Mesendoderm (in vitro differentiated cells): Measurements from ENCODE around the gene TUT4.
A peak's percentile ranks its signal among the peaks of the same experiment; 100 is the strongest.

Experiments used
- DNase-seq: peaks from one replicate; pipeline ENCODE4 v3.0.0; 2013
- H2AK5ac ChIP-seq: 2 replicates; pipeline ENCODE4 v1.6.1; 2013; ENCODE audit warnings: low read length, inconsistent platforms
- H2BK120ac ChIP-seq: 2 replicates; pipeline ENCODE4 v1.6.1; 2013; ENCODE audit warnings: low read depth, mild to moderate bottlenecking, low read length, moderate library complexity, mixed read lengths
- H2BK15ac ChIP-seq: replicated peaks from 2 replicates; pipeline ENCODE4 v1.6.1; 2013; ENCODE audit warnings: low read depth, mild to moderate bottlenecking, moderate library complexity
- H2BK5ac ChIP-seq: 2 replicates; pipeline ENCODE4 v1.6.1; 2013; ENCODE audit warnings: low read length, inconsistent platforms
- H3K18ac ChIP-seq: 2 replicates; pipeline ENCODE4 v1.6.1; 2013; ENCODE audit warnings: mild to moderate bottlenecking, low read length, mixed read lengths
- H3K23ac ChIP-seq: one replicate; pipeline ENCODE4 v1.6.1; 2013; ENCODE audit warnings: low read length
- H3K27ac ChIP-seq: 2 replicates; pipeline ENCODE4 v1.5.1; 2013; ENCODE audit warnings: low read depth, mild to moderate bottlenecking, inconsistent platforms, low read length, moderate library complexity
- H3K27me3 ChIP-seq: 2 replicates; pipeline ENCODE4 v1.6.1; 2013; ENCODE audit warnings: low read length, control low read depth, mild to moderate bottlenecking, inconsistent platforms; ENCODE audit not compliant: insufficient read depth, poor library complexity
- H3K36me3 ChIP-seq: 2 replicates; pipeline ENCODE4 v1.6.1; 2013; ENCODE audit warnings: low read length, inconsistent platforms; ENCODE audit not compliant: control insufficient read depth, insufficient read depth
- H3K4ac ChIP-seq: one replicate; pipeline ENCODE4 v1.6.1; 2013; ENCODE audit warnings: low read depth, mild to moderate bottlenecking, low read length, moderate library complexity
- H3K4me1 ChIP-seq: 2 replicates; pipeline ENCODE4 v1.6.1; 2013; ENCODE audit warnings: low read depth, low read length, inconsistent platforms; ENCODE audit not compliant: control insufficient read depth
- H3K4me2 ChIP-seq: 2 replicates; pipeline ENCODE4 v1.6.1; 2013; ENCODE audit warnings: low read length
- H3K4me3 ChIP-seq: 2 replicates; pipeline ENCODE4 v1.5.1; 2013; ENCODE audit warnings: mild to moderate bottlenecking, low read length
- H3K56ac ChIP-seq: one replicate; pipeline ENCODE4 v1.6.1; 2013; ENCODE audit warnings: low read length
- H3K79me1 ChIP-seq: 2 replicates; pipeline ENCODE4 v1.6.1; 2013; ENCODE audit warnings: low read length, inconsistent platforms
- H3K79me2 ChIP-seq: 2 replicates; pipeline ENCODE4 v1.6.1; 2013; ENCODE audit warnings: mild to moderate bottlenecking, low read length; ENCODE audit not compliant: control insufficient read depth, insufficient read depth
- H3K9ac ChIP-seq: 2 replicates; pipeline ENCODE4 v1.6.1; 2013; ENCODE audit warnings: low read length, inconsistent platforms
- H4K5ac ChIP-seq: one replicate; pipeline ENCODE4 v1.6.1; 2013; ENCODE audit warnings: low read length
- H4K8ac ChIP-seq: one replicate; pipeline ENCODE4 v1.6.1; 2013; ENCODE audit warnings: low read depth, mild to moderate bottlenecking, control low read depth, low read length, moderate library complexity
- WGBS: extraction: QIAGEN DNeasy Blood & Tissue Kit; methylation state at CpG from one replicate; pipeline ENCODE4 v1.1.7; 2013; ENCODE audit warnings: low lambda C conversion rate, missing lambda C conversion rate; ENCODE audit not compliant: insufficient coverage; ENCODE audit errors: extremely low coverage; 5-methylcytosine and 5-hydroxymethylcytosine counted together

TUT4 gene

GRCh38 chr1:52549267-52549666 is 3.6 kb downstream of the TUT4 start:
- Histone ChIP-seq H3K4me2 (no peak overlapping the region), H3K79me1 (peaks cover 5% of the 10 kb centered on the region), H2BK5ac (no peak overlapping the region), H3K79me2 (peaks cover 46% of the 10 kb centered on the region), H3K27me3 (no peaks in the 10 kb centered on the region), H3K4me1 (peaks cover 5% of the 10 kb centered on the region), H3K36me3 (no peaks in the 10 kb centered on the region), H4K5ac (no peak overlapping the region), H3K27ac (no peak overlapping the region), H3K18ac (no peak overlapping the region), H3K9ac (no peak overlapping the region), H4K8ac (no peak overlapping the region), H3K4ac (no peak overlapping the region), H3K56ac (no peak overlapping the region), H2BK120ac (no peak overlapping the region), H3K4me3 (no peak overlapping the region), H2AK5ac (no peak overlapping the region), H3K23ac (no peak overlapping the region), H2BK15ac (no peak overlapping the region)
- peak; percentile 34 for DNase-seq

DNA sequence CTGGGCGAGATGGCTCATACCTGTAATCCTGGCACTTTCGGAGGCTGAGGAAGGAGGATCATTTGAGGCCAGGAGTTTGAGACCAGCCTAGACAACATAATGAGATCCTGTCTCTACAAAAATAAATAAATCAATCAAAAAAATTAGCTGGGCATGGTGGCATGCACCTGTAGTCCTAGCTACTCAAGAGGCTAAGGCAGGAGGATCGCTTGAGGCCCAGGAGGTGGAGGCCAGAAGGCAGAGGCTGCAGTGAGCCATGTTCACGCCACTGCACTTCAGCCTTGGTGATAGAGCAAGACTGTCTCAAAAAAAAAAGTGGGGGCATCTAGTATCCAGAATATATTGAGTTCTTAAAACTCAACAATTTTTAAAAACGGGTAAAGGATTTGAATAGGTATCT is 6.0 kb downstream of the TUT4 start:
- Histone ChIP-seq H3K36me3 (no peaks in the 10 kb centered on the region), H3K18ac (no peak overlapping the region), H2BK120ac (no peak overlapping the region), H3K4me3 (no peak overlapping the region), H4K5ac (no peak overlapping the region), H2BK5ac (no peak overlapping the region), H3K4me1 (peaks cover 2% of the 10 kb centered on the region), H3K79me1 (peaks cover 5% of the 10 kb centered on the region), H3K4me2 (no peak overlapping the region), H3K79me2 (peaks cover 46% of the 10 kb centered on the region), H2AK5ac (no peak overlapping the region), H2BK15ac (no peak overlapping the region), H3K9ac (no peak overlapping the region), H3K27ac (no peak overlapping the region), H3K56ac (no peak overlapping the region), H4K8ac (no peak overlapping the region), H3K27me3 (no peaks in the 10 kb centered on the region), H3K23ac (no peak overlapping the region), H3K4ac (no peak overlapping the region)
- WGBS, result no CpG with 5 or more reads among the region's 5 CpGs
- DNase-seq, result no peak

- Histone ChIP-seq H3K27me3 (no peaks in the 10 kb centered on the region), H3K36me3 (no peaks in the 10 kb centered on the region), H3K79me2 (peaks cover 44% of the 10 kb centered on the region), H3K9ac (no peak overlapping the region), H2AK5ac (no peak overlapping the region), H3K4me1 (peaks cover 2% of the 10 kb centered on the region), H3K23ac (no peak overlapping the region), H3K27ac (no peak overlapping the region), H2BK15ac (no peak overlapping the region), H4K5ac (no peak overlapping the region), H2BK5ac (no peak overlapping the region), H3K79me1 (peaks cover 5% of the 10 kb centered on the region), H2BK120ac (no peak overlapping the region), H3K56ac (no peak overlapping the region), H4K8ac (no peak overlapping the region), H3K18ac (no peak overlapping the region), H3K4me2 (no peak overlapping the region), H3K4ac (no peak overlapping the region), H3K4me3 (no peak overlapping the region)
- no CpG with 5 or more reads among the region's 8 CpGs for WGBS
- no peak for DNase-seq
Measured at GRCh38 chr1:52544665-52545525, 8.0 kb downstream of the TUT4 start.

DNA sequence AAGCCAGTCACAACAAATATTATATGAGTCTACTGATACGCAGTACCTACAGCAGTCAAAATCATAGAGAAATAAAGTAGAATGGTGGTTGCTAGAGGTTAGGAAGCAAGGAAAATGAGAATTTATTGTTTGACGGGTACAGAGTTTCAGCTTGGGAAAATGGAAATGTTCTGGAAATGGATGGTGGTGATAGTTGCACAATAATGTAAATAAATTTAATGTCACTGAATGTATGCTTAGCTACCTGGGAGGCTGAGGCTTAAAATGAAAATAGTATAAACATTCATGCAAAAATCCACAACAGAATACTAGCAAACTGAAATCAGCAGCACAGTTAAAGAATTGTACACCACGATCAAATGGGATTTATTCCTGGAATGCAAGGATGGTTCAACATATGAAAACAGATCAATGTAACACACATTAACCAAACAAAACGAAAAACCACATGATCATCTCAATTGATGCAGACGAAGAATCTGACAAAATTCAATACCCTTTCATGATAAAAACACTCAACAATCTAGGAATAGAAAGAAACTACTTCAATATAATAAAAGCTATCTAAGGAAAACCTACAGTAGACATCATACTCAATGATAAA is 10.7 kb downstream of the TUT4 start:
- DNase-seq, result no peak
- no peak overlapping the region for H2BK5ac ChIP-seq
- no peak overlapping the region for H3K27ac ChIP-seq
- no peaks in the 10 kb centered on the region for H3K4me1 ChIP-seq
- H3K4me3 ChIP-seq, result no peak overlapping the region
- no peak overlapping the region for H3K56ac ChIP-seq
- no peaks in the 10 kb centered on the region for H3K27me3 ChIP-seq
- H4K5ac ChIP-seq, result no peak overlapping the region
- no peak overlapping the region for H3K23ac ChIP-seq
- H3K4me2 ChIP-seq, result no peak overlapping the region
- H3K9ac ChIP-seq, result no peak overlapping the region
- H3K36me3 ChIP-seq, result no peaks in the 10 kb centered on the region
- H2BK120ac ChIP-seq, result no peak overlapping the region
- peaks cover 39% of the 10 kb centered on the region for H3K79me2 ChIP-seq
- H3K4ac ChIP-seq, result no peak overlapping the region
- no peak overlapping the region for H2BK15ac ChIP-seq
- H4K8ac ChIP-seq, result no peak overlapping the region
- H2AK5ac ChIP-seq, result no peak overlapping the region
- peaks cover 7% of the 10 kb centered on the region for H3K79me1 ChIP-seq
- H3K18ac ChIP-seq, result no peak overlapping the region
- WGBS, result no CpG with 5 or more reads among the region's 5 CpGs

GRCh38 chr1:52534928-52535764 is 17.7 kb downstream of the TUT4 start:
- Histone ChIP-seq H3K27ac (no peak overlapping the region), H2BK120ac (no peak overlapping the region), H4K8ac (no peak overlapping the region), H3K4me1 (no peaks in the 10 kb centered on the region), H3K4ac (no peak overlapping the region), H3K9ac (no peak overlapping the region), H3K36me3 (no peaks in the 10 kb centered on the region), H3K79me2 (peaks cover 12% of the 10 kb centered on the region), H4K5ac (no peak overlapping the region), H3K4me3 (no peak overlapping the region), H2BK15ac (no peak overlapping the region), H3K56ac (no peak overlapping the region), H2AK5ac (no peak overlapping the region), H3K79me1 (peaks cover 11% of the 10 kb centered on the region), H3K27me3 (no peaks in the 10 kb centered on the region), H3K18ac (no peak overlapping the region), H2BK5ac (no peak overlapping the region), H3K4me2 (no peak overlapping the region), H3K23ac (no peak overlapping the region)
- WGBS, result no CpG with 5 or more reads among the region's 2 CpGs
- no peak for DNase-seq
